Measurements from ENCODE around the gene OPCML.

- TF ChIP-seq EZH2 (optimal IDR thresholded peaks at IDR 0.05; ENCODE audit: low read depth, low read length) (no peak), EZH2phosphoT487 (IDR thresholded peaks at IDR 0.05; ENCODE audit: low read length) (no peak)
- TF ChIP-seq, protein P1, sequence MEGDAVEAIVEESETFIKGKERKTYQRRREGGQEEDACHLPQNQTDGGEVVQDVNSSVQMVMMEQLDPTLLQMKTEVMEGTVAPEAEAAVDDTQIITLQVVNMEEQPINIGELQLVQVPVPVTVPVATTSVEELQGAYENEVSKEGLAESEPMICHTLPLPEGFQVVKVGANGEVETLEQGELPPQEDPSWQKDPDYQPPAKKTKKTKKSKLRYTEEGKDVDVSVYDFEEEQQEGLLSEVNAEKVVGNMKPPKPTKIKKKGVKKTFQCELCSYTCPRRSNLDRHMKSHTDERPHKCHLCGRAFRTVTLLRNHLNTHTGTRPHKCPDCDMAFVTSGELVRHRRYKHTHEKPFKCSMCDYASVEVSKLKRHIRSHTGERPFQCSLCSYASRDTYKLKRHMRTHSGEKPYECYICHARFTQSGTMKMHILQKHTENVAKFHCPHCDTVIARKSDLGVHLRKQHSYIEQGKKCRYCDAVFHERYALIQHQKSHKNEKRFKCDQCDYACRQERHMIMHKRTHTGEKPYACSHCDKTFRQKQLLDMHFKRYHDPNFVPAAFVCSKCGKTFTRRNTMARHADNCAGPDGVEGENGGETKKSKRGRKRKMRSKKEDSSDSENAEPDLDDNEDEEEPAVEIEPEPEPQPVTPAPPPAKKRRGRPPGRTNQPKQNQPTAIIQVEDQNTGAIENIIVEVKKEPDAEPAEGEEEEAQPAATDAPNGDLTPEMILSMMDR (IDR thresholded peaks at IDR 0.05; ENCODE audit: low read length): no peak
Observed at GRCh38 chr11:133530501-133530835, 1.8 kb downstream of the OPCML start.
